WTC11 (cell line): Measurements from ENCODE around the gene LYZ.

Experiments used
- CDX4 ChIP-seq: fragments of 250-450 bp; sonication (Bioruptor Pico); IDR thresholded peaks from 2 replicates; pipeline ENCODE4 v1.9.0; 2021; ENCODE audit warnings: moderate library complexity, mild to moderate bottlenecking, inconsistent platforms, borderline replicate concordance
- CREB1 ChIP-seq: sonication (generic); formaldehyde crosslinking; IDR thresholded peaks from 2 replicates; pipeline ENCODE4 v1.8.0; 2023; ENCODE audit warnings: mild to moderate bottlenecking, missing genetic modification reagents
- CTCF ChIP-seq: fragments of 200-600 bp; IDR thresholded peaks from 2 replicates; pipeline ENCODE4 v1.8.0; 2022; ENCODE audit warnings: antibody characterized with exemption
- JUN ChIP-seq: sonication (generic); formaldehyde crosslinking; IDR thresholded peaks from 2 replicates; pipeline ENCODE4 v1.8.0; 2023; ENCODE audit warnings: mild to moderate bottlenecking, missing genetic modification reagents
- NFATC4 ChIP-seq: fragments of 250-450 bp; sonication (Bioruptor Pico); IDR thresholded peaks from 2 replicates; pipeline ENCODE4 v1.9.0; 2021; ENCODE audit warnings: mild to moderate bottlenecking
- SMAD3 ChIP-seq: sonication (generic); formaldehyde crosslinking; IDR thresholded peaks from 2 replicates; pipeline ENCODE4 v1.8.0; 2022; ENCODE audit warnings: missing genetic modification reagents, mild to moderate bottlenecking, borderline replicate concordance
- USF2 ChIP-seq: sonication (generic); formaldehyde crosslinking; IDR thresholded peaks from 2 replicates; pipeline ENCODE4 v1.8.1; 2023; ENCODE audit warnings: mild to moderate bottlenecking, missing genetic modification reagents, moderate library complexity
- ZNF281 ChIP-seq: sonication (generic); formaldehyde crosslinking; IDR thresholded peaks from 2 replicates; pipeline ENCODE4 v1.8.0; 2023; ENCODE audit warnings: mild to moderate bottlenecking, missing genetic modification reagents

- no peak for TF ChIP-seq CTCF
- TF ChIP-seq USF2 (CRISPR knock-in tag): no peak
- no peak for TF ChIP-seq ZNF281 (CRISPR knock-in tag)
- TF ChIP-seq JUN (CRISPR knock-in tag): no peak
- no peak for TF ChIP-seq CDX4 (CRISPR knock-in tag)
- TF ChIP-seq SMAD3: no peak
- TF ChIP-seq CREB1 (CRISPR knock-in tag): no peak
- no peak for TF ChIP-seq NFATC4 (CRISPR knock-in tag)
Observed at GRCh38 chr12:69339999-69340398, 8.2 kb upstream of the LYZ start.
